ENCODE data around the gene DDR1.
"Not testable (repeated sequence)": the region's sequence is repeated elsewhere in the genome, so short reads cannot be mapped to it uniquely, and the experiment has no call there.

Gene DDR1

GRCh38 chr6:30883685-30884520, at the start of gene DDR1:
Gene DDR1 (plus strand): TSS chr6:30884519. CDS start chr6:30888730, 4,211 bp downstream.
- DNase-seq: peak; percentile 28

- no peak for DNase-seq
Observed at GRCh38 chr6:30834646-30835045, 49.7 kb upstream of the DDR1 start.

GRCh38 chr6:30835576-30835975, 48.7 kb upstream of the DDR1 start:
- DNase-seq: no peak

DNA sequence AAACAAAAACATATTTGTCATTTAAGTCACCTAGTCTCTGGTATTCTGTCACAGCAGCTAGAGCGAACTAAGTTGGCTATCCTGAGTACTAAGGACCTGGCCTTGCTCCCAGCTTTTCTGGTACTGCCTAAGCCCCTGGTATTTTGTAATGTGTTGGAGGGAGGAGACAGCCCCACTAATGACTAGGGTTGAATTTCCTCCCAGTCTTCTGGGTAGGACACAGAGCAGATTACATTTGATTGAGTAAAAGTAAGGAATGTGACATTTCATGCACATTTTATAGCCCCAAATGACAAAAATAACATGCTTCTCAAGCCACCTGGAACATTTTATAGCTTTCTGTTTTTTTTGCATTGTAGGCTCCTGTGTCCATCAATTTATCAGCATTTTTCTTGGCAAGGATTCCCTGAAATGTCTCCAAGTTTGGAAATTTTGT, 47.9 kb upstream of the DDR1 start:
- no peak for DNase-seq

- DNase-seq: no peak
Observed at GRCh38 chr6:30836957-30837356, 47.4 kb upstream of the DDR1 start.

DNA sequence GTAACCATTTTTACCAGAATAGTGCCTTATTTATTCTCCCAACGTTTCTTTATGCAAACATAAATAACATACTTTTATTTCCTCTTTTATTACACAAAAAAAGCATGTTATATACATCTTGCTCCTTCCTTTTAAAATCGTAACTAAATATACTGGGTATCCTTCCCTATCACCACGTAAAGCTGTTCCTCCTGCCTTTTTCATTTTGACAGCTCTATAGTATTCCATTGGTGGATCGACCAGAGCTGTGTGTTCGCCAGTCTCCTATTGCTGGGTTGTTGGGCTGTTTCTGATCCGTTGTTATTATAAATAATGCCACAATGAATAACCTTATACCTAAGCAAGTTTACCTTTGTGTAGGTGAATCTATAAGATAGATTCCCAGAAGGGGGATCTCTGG, 46.9 kb upstream of the DDR1 start:
- no peak for DNase-seq

- no peak for DNase-seq
Observed at GRCh38 chr6:30837870-30838269, 46.4 kb upstream of the DDR1 start.

- DNase-seq: no peak
Observed at GRCh38 chr6:30839671-30840070, 44.6 kb upstream of the DDR1 start.

- DNase-seq: no peak
Observed at GRCh38 chr6:30840084-30840934, 44.0 kb upstream of the DDR1 start.

DNA sequence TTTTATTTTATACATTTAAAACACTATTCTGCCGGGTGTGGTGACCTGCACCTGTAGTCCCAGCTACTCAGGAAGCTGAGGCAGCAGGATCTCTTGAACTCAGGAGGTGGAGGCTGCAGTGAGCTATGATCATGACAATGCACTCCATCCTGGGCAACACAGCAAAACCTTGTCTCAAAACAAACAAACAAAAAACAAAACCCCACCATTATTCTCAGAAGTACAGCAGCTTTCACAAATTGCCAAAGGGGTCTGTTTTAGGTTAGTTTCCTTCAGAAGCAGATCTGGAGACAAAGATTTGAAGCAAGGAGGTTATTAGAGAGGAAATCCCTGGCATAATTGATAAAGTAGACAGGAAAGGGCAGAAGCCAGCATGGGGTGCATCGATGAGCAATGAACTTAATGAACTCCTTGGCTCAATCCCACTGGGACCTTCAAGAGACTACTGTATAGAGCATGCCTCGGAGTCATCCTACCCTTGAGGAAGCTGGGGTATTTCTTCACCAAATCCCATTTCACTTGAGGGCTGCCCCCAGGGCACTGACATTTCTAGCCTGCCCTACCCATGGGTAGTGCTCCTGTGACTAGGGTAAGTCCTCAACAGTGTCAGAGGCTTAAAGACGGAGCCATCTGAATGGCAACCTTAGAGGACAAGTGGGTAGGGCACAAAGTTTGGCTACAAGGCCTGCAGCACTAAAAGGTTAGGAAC, 43.2 kb upstream of the DDR1 start:
- no peak for DNase-seq

- no peak for DNase-seq
Observed at GRCh38 chr6:30841644-30842504, 42.4 kb upstream of the DDR1 start.

DNA sequence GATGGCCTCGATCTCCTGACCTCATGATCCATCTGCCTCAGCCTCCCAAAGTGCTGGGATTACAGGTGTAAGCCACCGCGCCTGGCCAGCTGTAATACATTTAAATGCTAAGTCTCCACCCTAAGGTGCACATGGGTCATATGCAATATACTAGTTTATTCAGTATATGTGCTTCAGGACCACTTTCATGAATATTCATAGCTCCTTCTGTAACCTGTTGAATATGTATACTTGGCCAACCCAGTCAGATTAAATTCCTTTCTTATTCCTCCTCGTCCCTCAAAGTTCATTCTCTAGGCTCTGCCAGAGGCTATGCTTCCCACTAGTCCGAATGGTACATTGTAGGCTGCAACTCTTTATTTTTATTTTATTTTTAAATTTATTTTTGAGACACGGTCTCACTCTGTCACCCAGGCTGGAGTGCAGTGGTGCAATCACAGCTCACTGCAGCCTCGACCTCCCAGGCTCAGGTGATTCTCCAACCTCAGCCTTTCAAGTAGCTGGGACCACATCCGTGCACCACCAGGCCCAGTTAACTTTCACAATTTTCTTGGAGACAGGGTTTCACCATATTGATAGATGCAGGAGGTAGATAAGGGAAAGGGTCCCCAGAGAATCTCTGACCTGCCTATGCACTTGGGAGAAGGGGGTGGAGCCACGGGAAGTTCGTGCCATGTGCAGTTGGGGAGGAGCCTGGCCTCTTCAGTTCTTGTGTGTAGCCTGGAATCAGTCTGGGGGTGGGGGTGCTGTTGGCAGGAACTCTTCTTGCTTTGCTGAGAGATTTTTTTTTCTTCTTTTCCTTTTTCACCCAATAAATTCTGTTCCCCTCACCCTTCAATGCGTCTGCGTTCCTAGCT, 41.3 kb upstream of the DDR1 start:
- no peak for DNase-seq

DNA sequence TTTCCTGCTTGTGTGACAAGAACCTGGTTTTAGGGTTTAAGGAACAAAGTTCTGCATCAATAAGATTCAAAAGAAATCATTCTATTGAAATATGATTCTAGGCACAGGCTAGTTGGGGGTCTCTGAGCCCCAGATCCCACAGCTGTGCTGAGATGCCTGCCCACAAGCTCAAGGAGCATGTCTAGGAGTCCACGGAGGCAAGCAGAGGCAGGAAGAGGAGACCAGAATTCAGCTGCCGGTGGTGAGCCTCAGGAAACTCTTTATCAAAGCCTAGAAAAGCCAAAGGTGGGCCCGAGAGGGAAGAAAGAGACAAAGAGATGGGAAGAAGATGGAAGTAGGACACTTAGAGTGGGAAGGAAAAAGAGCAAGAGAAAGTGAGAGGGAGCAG, 40.7 kb upstream of the DDR1 start:
- DNase-seq: no peak

GRCh38 chr6:30844118-30844535, 40.2 kb upstream of the DDR1 start:
- DNase-seq: no peak

- DNase-seq: no peak
Observed at GRCh38 chr6:30845183-30845582, 39.1 kb upstream of the DDR1 start.

DNA sequence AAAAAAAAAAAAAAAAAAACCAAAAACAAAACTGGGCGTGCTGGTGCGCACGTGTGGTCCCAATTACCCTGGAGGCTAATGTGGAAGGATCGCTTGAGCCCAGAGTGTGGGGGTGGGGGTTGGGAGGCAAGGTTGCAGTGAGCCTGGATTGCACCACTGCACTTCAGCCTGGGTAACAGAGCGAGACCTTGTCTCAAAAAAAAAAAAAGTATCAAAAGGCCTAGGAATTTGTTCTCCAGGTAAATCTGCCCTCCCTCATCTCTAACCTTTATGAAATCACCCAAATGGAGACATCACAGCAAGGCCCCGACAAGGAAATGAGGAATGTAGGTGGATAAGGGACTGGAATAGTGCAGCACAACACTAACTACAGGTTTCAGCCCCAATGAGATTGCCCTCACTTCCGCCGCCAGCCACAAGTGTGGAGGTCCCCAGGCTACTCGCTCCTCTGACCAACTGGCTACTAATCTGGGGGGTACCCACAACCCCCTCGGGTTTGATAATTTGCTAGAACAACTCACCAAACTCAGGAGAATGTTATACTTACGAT, 36.8 kb upstream of the DDR1 start:
- DNase-seq: no peak

DNA sequence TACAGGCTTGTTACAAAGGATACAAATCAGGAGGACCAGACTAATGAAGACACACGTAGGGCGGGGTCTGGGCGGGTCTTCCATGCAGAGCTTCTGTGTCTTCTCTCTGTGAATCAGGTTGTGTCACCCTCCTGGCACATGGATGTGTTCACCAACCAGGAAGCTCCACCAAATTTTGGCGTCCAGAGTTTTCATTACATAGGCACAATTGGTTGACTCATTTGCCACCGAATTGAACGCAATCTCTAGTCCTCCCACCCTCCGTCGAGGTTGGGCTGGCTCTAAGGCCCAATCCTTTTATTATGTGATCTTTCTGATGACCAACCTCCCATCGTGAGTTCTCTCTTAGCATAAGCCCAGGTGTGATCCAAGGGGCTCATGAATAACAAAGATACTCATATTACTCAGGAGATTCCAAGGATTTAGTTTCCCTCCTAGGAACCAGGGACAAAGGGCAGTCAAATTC, 36.3 kb upstream of the DDR1 start:
- no peak for DNase-seq

DNA sequence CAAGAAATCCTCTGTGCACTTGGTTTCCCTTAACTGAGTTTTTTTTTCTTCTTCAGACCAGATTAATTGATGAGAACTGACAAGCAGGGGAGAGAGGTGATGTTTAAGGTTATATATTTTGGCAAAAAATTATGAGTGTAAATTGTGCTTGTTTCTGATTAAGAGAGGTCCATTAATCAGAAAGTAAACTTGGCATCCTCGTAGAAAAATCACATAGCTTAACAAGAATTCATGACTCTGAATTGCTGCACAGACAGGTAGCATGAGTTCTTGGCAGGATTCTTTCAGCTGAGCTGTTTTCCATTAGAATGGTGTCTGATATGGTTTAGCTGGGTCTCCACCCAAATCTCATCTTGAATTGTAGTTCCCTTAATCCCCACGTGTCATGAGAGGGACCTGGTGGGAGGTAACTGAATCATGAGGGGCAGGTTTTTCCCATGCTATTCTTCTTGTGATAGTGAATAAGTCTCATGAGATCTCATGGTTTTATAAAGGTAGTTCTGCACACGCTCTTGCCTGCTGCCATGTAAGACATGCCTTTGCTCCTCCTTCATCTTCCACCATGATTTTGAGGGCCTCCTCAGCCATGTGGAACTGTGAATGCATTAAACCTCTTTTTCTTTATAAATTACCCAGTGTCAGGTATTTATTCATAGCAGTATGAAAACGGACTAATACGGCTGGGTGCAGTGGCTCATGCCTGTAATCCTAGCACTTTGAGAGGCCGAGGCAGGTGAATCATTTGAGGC, 34.2 kb upstream of the DDR1 start:
- DNase-seq: no peak

- DNase-seq: not testable (repeated sequence)
Observed at GRCh38 chr6:30852459-30852858, 31.9 kb upstream of the DDR1 start.

Data from DMS79 treated with DMSO at 0.1 percent for 48 hours (cell line).